ENCODE results near the gene CAP1.
"Not testable (repeated sequence)": the region's sequence is repeated elsewhere in the genome, so short reads cannot be mapped to it uniquely, and the experiment has no call there.

The CAP1 gene

GRCh38 chr1:40040511-40041465 lies at the start of gene CAP1:
Gene CAP1, plus strand, starts transcription at chr1:40040729. Its CDS starts 18,618 bp downstream, at chr1:40059347.
- peak; percentile 100 for DNase-seq (ENCODE audit: low read depth)

- no peak for DNase-seq (ENCODE audit: low read depth)
These were observed 48.3 kb upstream of the CAP1 start for GRCh38 chr1:39992234-39992633.

- DNase-seq (ENCODE audit: low read depth) = no peak
These were observed 47.6 kb upstream of the CAP1 start for GRCh38 chr1:39992888-39993287.

- peak; percentile 2 for DNase-seq (ENCODE audit: low read depth)
These were observed 44.5 kb upstream of the CAP1 start for GRCh38 chr1:39995973-39996393.

- DNase-seq (ENCODE audit: low read depth) = no peak
These were observed 44.0 kb upstream of the CAP1 start for GRCh38 chr1:39996396-39997004.

GRCh38 chr1:40001456-40001855 lies 39.1 kb upstream of the CAP1 start:
- DNase-seq (ENCODE audit: low read depth) = no peak

- no peak for DNase-seq (ENCODE audit: low read depth)
These were observed 37.1 kb upstream of the CAP1 start for GRCh38 chr1:40003156-40004093.

GRCh38 chr1:40004857-40005256 lies 35.7 kb upstream of the CAP1 start:
- no peak for DNase-seq (ENCODE audit: low read depth)

- DNase-seq (ENCODE audit: low read depth) = not testable (repeated sequence)
These were observed 33.0 kb upstream of the CAP1 start for GRCh38 chr1:40007481-40008034.

GRCh38 chr1:40011198-40011597 lies 29.3 kb upstream of the CAP1 start:
- DNase-seq (ENCODE audit: low read depth) = no peak

- no peak for DNase-seq (ENCODE audit: low read depth)
These were observed 26.2 kb upstream of the CAP1 start for GRCh38 chr1:40014253-40014706.

- no peak for DNase-seq (ENCODE audit: low read depth)
These were observed 25.5 kb upstream of the CAP1 start for GRCh38 chr1:40014812-40015594.

GRCh38 chr1:40017951-40018575 lies 22.5 kb upstream of the CAP1 start:
- DNase-seq (ENCODE audit: low read depth) = no peak

- DNase-seq (ENCODE audit: low read depth) = no peak
These were observed 20.0 kb upstream of the CAP1 start for GRCh38 chr1:40020447-40021085.

- no peak for DNase-seq (ENCODE audit: low read depth)
These were observed 17.1 kb upstream of the CAP1 start for GRCh38 chr1:40023379-40023944.

GRCh38 chr1:40024671-40025070 lies 15.9 kb upstream of the CAP1 start:
- no peak for DNase-seq (ENCODE audit: low read depth)

GRCh38 chr1:40027647-40028046 lies 12.9 kb upstream of the CAP1 start:
- no peak for DNase-seq (ENCODE audit: low read depth)

- DNase-seq (ENCODE audit: low read depth) = no peak
These were observed 10.9 kb upstream of the CAP1 start for GRCh38 chr1:40029608-40030007.

GRCh38 chr1:40030528-40031135 lies 9.9 kb upstream of the CAP1 start:
- DNase-seq (ENCODE audit: low read depth) = no peak
